Measurements from ENCODE around the gene STRN4. TPM values are rescaled to one million over a fixed set of nuclear protein-coding genes. Genes with fewer than 3 reads are reported as not detected.

The STRN4 gene
- total RNA-seq, 2 experiments from 2014 or later: 68.0 to 115 TPM

- TF ChIP-seq EZH2phosphoT487 (IDR thresholded peaks at IDR 0.05; ENCODE audit: borderline replicate concordance, low read depth, low read length) (no peak), CTCF (conservative IDR thresholded peaks at IDR 0.05; ENCODE audit: low read length) (no peak)
Measured at GRCh38 chr19:46689358-46689757, 56.9 kb downstream of the STRN4 start.

GRCh38 chr19:46687438-46688145 lies 58.7 kb downstream of the STRN4 start:
- BruUV-seq (replicated peaks): no TSS peak
- Histone ChIP-seq H3K4me3 (ENCODE audit: low read depth, low read length, poor library complexity, severe bottlenecking) (no peak overlapping the region), H3K9me3 (ENCODE audit: low read length) (no peaks in the 10 kb centered on the region), H2AFZ (ENCODE audit: low read length) (no peak overlapping the region), H3K9me2 (ENCODE audit: insufficient read depth, low read length) (no peaks in the 10 kb centered on the region), H3K4me2 (ENCODE audit: low read length) (no peak overlapping the region), H3K36me3 (ENCODE audit: insufficient read depth, low read length) (peaks cover 94% of the 10 kb centered on the region), H4K20me1 (ENCODE audit: insufficient read depth, low read length) (no peaks in the 10 kb centered on the region), H3K27ac (ENCODE audit: low read depth, low read length, poor library complexity, severe bottlenecking) (no peak overlapping the region), H3K4me1 (ENCODE audit: insufficient read depth, low read length, poor library complexity, severe bottlenecking) (no peaks in the 10 kb centered on the region), H3K79me2 (ENCODE audit: insufficient read depth, low read depth, low read length) (no peaks in the 10 kb centered on the region)
- ChIA-PET CTCF (ENCODE audit: unreplicated experiment) (no interaction called here), POLR2A (interaction anchor here (0.6 kb wide), 1 partner anchor 563 kb away, joined by 4 read pairs; no protein-coding TSS in a partner anchor)
- intact Hi-C loops (cut with micrococcal nuclease; ENCODE audit: unreplicated experiment): no loop called here
- no peak for DNase-seq (ENCODE audit: low spot score)
- no peak for TF ChIP-seq EZH2phosphoT487 (IDR thresholded peaks at IDR 0.05; ENCODE audit: borderline replicate concordance, low read depth, low read length)
- no peak for TF ChIP-seq CTCF (conservative IDR thresholded peaks at IDR 0.05; ENCODE audit: low read length)

More at GRCh38 chr19:46689358-46689757, 56.9 kb downstream of the STRN4 start:
- intact Hi-C loops (cut with micrococcal nuclease; ENCODE audit: unreplicated experiment): no loop called here
- Histone ChIP-seq H2AFZ (ENCODE audit: low read length) (no peak overlapping the region), H3K4me2 (ENCODE audit: low read length) (no peak overlapping the region), H3K9me2 (ENCODE audit: insufficient read depth, low read length) (no peaks in the 10 kb centered on the region), H3K27ac (ENCODE audit: low read depth, low read length, poor library complexity, severe bottlenecking) (no peak overlapping the region), H3K9me3 (ENCODE audit: low read length) (no peaks in the 10 kb centered on the region), H4K20me1 (ENCODE audit: insufficient read depth, low read length) (no peaks in the 10 kb centered on the region), H3K79me2 (ENCODE audit: insufficient read depth, low read depth, low read length) (no peaks in the 10 kb centered on the region), H3K4me1 (ENCODE audit: insufficient read depth, low read length, poor library complexity, severe bottlenecking) (no peaks in the 10 kb centered on the region), H3K4me3 (ENCODE audit: low read depth, low read length, poor library complexity, severe bottlenecking) (no peak overlapping the region), H3K36me3 (ENCODE audit: insufficient read depth, low read length) (peaks cover 94% of the 10 kb centered on the region)
- BruUV-seq (replicated peaks): no TSS peak
- ChIA-PET CTCF (ENCODE audit: unreplicated experiment) (no interaction called here), POLR2A (no interaction called here)
- no peak for DNase-seq (ENCODE audit: low spot score)

GRCh38 chr19:46685189-46685588 lies 61.1 kb downstream of the STRN4 start:
- ChIA-PET POLR2A (no interaction called here), CTCF (ENCODE audit: unreplicated experiment) (no interaction called here)
- Histone ChIP-seq H3K36me3 (ENCODE audit: insufficient read depth, low read length) (peaks cover 90% of the 10 kb centered on the region), H3K9me3 (ENCODE audit: low read length) (no peaks in the 10 kb centered on the region), H3K27ac (ENCODE audit: low read depth, low read length, poor library complexity, severe bottlenecking) (no peak overlapping the region), H3K4me2 (ENCODE audit: low read length) (no peak overlapping the region), H3K79me2 (ENCODE audit: insufficient read depth, low read depth, low read length) (no peaks in the 10 kb centered on the region), H3K9me2 (ENCODE audit: insufficient read depth, low read length) (no peaks in the 10 kb centered on the region), H3K4me1 (ENCODE audit: insufficient read depth, low read length, poor library complexity, severe bottlenecking) (no peaks in the 10 kb centered on the region), H3K4me3 (ENCODE audit: low read depth, low read length, poor library complexity, severe bottlenecking) (no peak overlapping the region), H2AFZ (ENCODE audit: low read length) (no peak overlapping the region), H4K20me1 (ENCODE audit: insufficient read depth, low read length) (no peaks in the 10 kb centered on the region)
- BruUV-seq (replicated peaks): no TSS peak
- no peak for TF ChIP-seq EZH2phosphoT487 (IDR thresholded peaks at IDR 0.05; ENCODE audit: borderline replicate concordance, low read depth, low read length)
- no peak for DNase-seq (ENCODE audit: low spot score)
- intact Hi-C loops (cut with micrococcal nuclease; ENCODE audit: unreplicated experiment): no loop called here

Data from OCI-LY7 (cell line).